Neuronal stem cell (in vitro differentiated cells): ENCODE data around the gene GAS6.

Experiments
- DNase-seq: peaks from one replicate; pipeline ENCODE4 v3.0.0-alpha.2; 2013; ENCODE audit warnings: low spot score
- H2AFZ ChIP-seq: one replicate; pipeline ENCODE4 v1.6.1; 2013; ENCODE audit warnings: mild to moderate bottlenecking, low read length, inconsistent platforms
- H2AK5ac ChIP-seq: 2 replicates; pipeline ENCODE4 v1.6.1; 2013; ENCODE audit warnings: low read depth, mild to moderate bottlenecking, inconsistent platforms, low read length, moderate library complexity, mixed read lengths
- H2BK120ac ChIP-seq: 2 replicates; pipeline ENCODE4 v1.6.1; 2013; ENCODE audit warnings: low read depth, mild to moderate bottlenecking, inconsistent platforms, low read length, moderate library complexity, mixed read lengths
- H2BK12ac ChIP-seq: one replicate; pipeline ENCODE4 v1.6.1; 2013; ENCODE audit warnings: low read length, inconsistent platforms
- H2BK15ac ChIP-seq: 2 replicates; pipeline ENCODE4 v1.6.1; 2013; ENCODE audit warnings: mild to moderate bottlenecking, low read length, inconsistent platforms, mixed read lengths
- H2BK5ac ChIP-seq: one replicate; pipeline ENCODE4 v1.6.1; 2013; ENCODE audit warnings: inconsistent platforms, mild to moderate bottlenecking, low read length, moderate library complexity
- H3K14ac ChIP-seq: one replicate; pipeline ENCODE4 v1.6.1; 2013; ENCODE audit warnings: low read length, inconsistent platforms
- H3K18ac ChIP-seq: 2 replicates; pipeline ENCODE4 v1.6.1; 2013; ENCODE audit warnings: low read length, inconsistent platforms
- H3K23ac ChIP-seq: 2 replicates; pipeline ENCODE4 v1.6.1; 2013; ENCODE audit warnings: low read depth, mild to moderate bottlenecking, mixed read lengths, low read length, inconsistent platforms; ENCODE audit not compliant: poor library complexity
- H3K27ac ChIP-seq: replicated peaks from 3 replicates; pipeline ENCODE4 v1.5.1; 2013; ENCODE audit warnings: low read length, inconsistent platforms
- H3K27me3 ChIP-seq, 3 experiments: 2 replicates each; pipeline ENCODE4 v1.6.1; 2013; ENCODE audit warnings: low read length in 3 of 3, mild to moderate bottlenecking in 2 of 3, inconsistent platforms in 1 of 3, low read depth in 1 of 3, mixed read lengths in 1 of 3, moderate library complexity in 1 of 3; ENCODE audit not compliant: control insufficient read depth in 3 of 3, insufficient read depth in 3 of 3
- H3K36me3 ChIP-seq, 2 donors: replicated peaks in 1 of 2; 2 replicates each; pipeline ENCODE4 v1.6.1; 2013; ENCODE audit warnings: low read length in 2 of 2; ENCODE audit not compliant: control insufficient read depth in 2 of 2, insufficient read depth in 2 of 2
- H3K4ac ChIP-seq: 2 replicates; pipeline ENCODE4 v1.6.1; 2013; ENCODE audit warnings: inconsistent platforms, mild to moderate bottlenecking, low read length, moderate library complexity
- H3K4me1 ChIP-seq, 2 donors: 1 replicate in 1 of 2; 2 replicates in 1 of 2; pipeline ENCODE4 v1.6.1; 2013; ENCODE audit warnings: low read length in 2 of 2, low read depth in 1 of 2; ENCODE audit not compliant: control insufficient read depth in 2 of 2, insufficient read depth in 1 of 2
- H3K4me2 ChIP-seq: one replicate; pipeline ENCODE4 v1.6.1; 2013; ENCODE audit warnings: mild to moderate bottlenecking, low read length, inconsistent platforms; ENCODE audit not compliant: insufficient read depth, poor library complexity, severe bottlenecking
- H3K4me3 ChIP-seq, 2 donors: 2 replicates each; pipeline ENCODE4 v1.5.1; 2013; ENCODE audit warnings: low read length in 2 of 2, mild to moderate bottlenecking in 2 of 2, inconsistent platforms in 1 of 2, moderate library complexity in 1 of 2
- H3K79me1 ChIP-seq: one replicate; pipeline ENCODE4 v1.6.1; 2013; ENCODE audit warnings: low read depth, mild to moderate bottlenecking, inconsistent platforms, low read length, moderate library complexity
- H3K9ac ChIP-seq: one replicate; pipeline ENCODE4 v1.6.1; 2013; ENCODE audit warnings: mild to moderate bottlenecking, low read depth, low read length, inconsistent platforms; ENCODE audit not compliant: poor library complexity
- H3K9me3 ChIP-seq, 2 donors: replicated peaks in 1 of 2; 2 replicates each; pipeline versions ENCODE3 to v1.6.1; 2013; ENCODE audit warnings: low read length in 2 of 2, mild to moderate bottlenecking in 2 of 2, inconsistent platforms in 1 of 2, low read depth in 1 of 2, mixed read lengths in 1 of 2, moderate library complexity in 1 of 2; ENCODE audit not compliant: control insufficient read depth in 2 of 2, insufficient read depth in 1 of 2
- H4K8ac ChIP-seq: one replicate; pipeline ENCODE4 v1.6.1; 2013; ENCODE audit warnings: low read depth, mild to moderate bottlenecking, inconsistent platforms, low read length, moderate library complexity
- H4K91ac ChIP-seq: one replicate; pipeline ENCODE4 v1.6.1; 2013; ENCODE audit warnings: low read length, low read depth, mild to moderate bottlenecking, inconsistent platforms; ENCODE audit not compliant: poor library complexity
- WGBS, 2 donors: extraction: QIAGEN DNeasy Blood & Tissue Kit; methylation state at CpG; one replicate each; pipeline ENCODE4 v1.1.7; 2013; ENCODE audit warnings: missing lambda C conversion rate in 2 of 2, mixed read lengths in 1 of 2; ENCODE audit not compliant: insufficient read length in 2 of 2, insufficient replicate concordance in 1 of 2; ENCODE audit errors: extremely low coverage in 2 of 2; 5-methylcytosine and 5-hydroxymethylcytosine counted together

The GAS6 gene

GRCh38 chr13:113853518-113854237, 10.2 kb downstream of the GAS6 start:
- Histone ChIP-seq H3K14ac (peak overlapping the region; percentile 73), H3K18ac (peak overlapping the region; percentile 45), H3K27ac (no peak overlapping the region), H3K23ac (peak overlapping the region; percentile 5), H3K4ac (no peak overlapping the region), H3K4me1 (peaks cover 15 to 33% of the 10 kb centered on the region in 2 donors), H4K8ac (no peak overlapping the region), H2BK120ac (no peak overlapping the region), H2BK12ac (no peak overlapping the region), H4K91ac (no peak overlapping the region), H3K36me3 (peaks cover 0 to 1% of the 10 kb centered on the region in 2 donors), H2BK15ac (no peak overlapping the region), H2AK5ac (peak overlapping the region; percentile 49), H3K4me3 (no peak overlapping the region), H3K9ac (peak overlapping the region; percentile 38), H3K9me3 (no peaks in the 10 kb centered on the region), H3K4me2 (no peak overlapping the region), H2AFZ (no peak overlapping the region), H2BK5ac (no peak overlapping the region), H3K27me3 (peaks cover 0 to 14% (median 0%) of the 10 kb centered on the region in 3 experiments), H3K79me1 (peaks cover 1% of the 10 kb centered on the region)
- no CpG with 5 or more reads among the region's 11 CpGs for WGBS, 2 donors
- no peak for DNase-seq

- Histone ChIP-seq H3K4me3 (no peak overlapping the region), H3K18ac (peak overlapping the region; percentile 48), H3K9me3 (no peaks in the 10 kb centered on the region), H2BK5ac (no peak overlapping the region), H3K14ac (no peak overlapping the region), H4K8ac (no peak overlapping the region), H2BK120ac (no peak overlapping the region), H2BK15ac (no peak overlapping the region), H3K36me3 (no peaks in the 10 kb centered on the region), H3K23ac (no peak overlapping the region), H3K9ac (peak overlapping the region; percentile 4), H2AFZ (no peak overlapping the region), H3K79me1 (peaks cover 1% of the 10 kb centered on the region), H2AK5ac (no peak overlapping the region), H3K4me1 (peaks cover 15 to 26% of the 10 kb centered on the region in 2 donors), H3K4me2 (no peak overlapping the region), H2BK12ac (peak overlapping the region; percentile 10), H3K27me3 (peaks cover 0 to 14% (median 0%) of the 10 kb centered on the region in 3 experiments), H3K27ac (no peak overlapping the region), H4K91ac (no peak overlapping the region), H3K4ac (no peak overlapping the region)
- no CpG with 5 or more reads among the region's 22 CpGs for WGBS, 2 donors
- DNase-seq: no peak
Measured at GRCh38 chr13:113852536-113853517, 11.0 kb downstream of the GAS6 start.

- Histone ChIP-seq H2BK5ac (no peak overlapping the region), H2BK120ac (peak overlapping the region; percentile 26), H2AK5ac (no peak overlapping the region), H3K27me3 (peaks cover 0 to 14% (median 0%) of the 10 kb centered on the region in 3 experiments), H3K14ac (no peak overlapping the region), H3K79me1 (peaks cover 1% of the 10 kb centered on the region), H4K91ac (no peak overlapping the region), H3K23ac (no peak overlapping the region), H2BK12ac (no peak overlapping the region), H3K9me3 (no peaks in the 10 kb centered on the region), H3K4me3 (no peak overlapping the region), H2BK15ac (no peak overlapping the region), H3K9ac (no peak overlapping the region), H3K18ac (peak overlapping the region; percentile 31), H3K4me1 (peaks cover 15 to 23% of the 10 kb centered on the region in 2 donors), H3K4ac (no peak overlapping the region), H3K36me3 (no peaks in the 10 kb centered on the region), H3K27ac (no peak overlapping the region), H2AFZ (no peak overlapping the region), H4K8ac (no peak overlapping the region), H3K4me2 (no peak overlapping the region)
- no CpG with 5 or more reads among the region's 23 CpGs for WGBS, 2 donors
- no peak for DNase-seq
Measured at GRCh38 chr13:113851826-113852535, 11.9 kb downstream of the GAS6 start.
